SJSA1 (cell line): ENCODE measurements around the gene UBE2I. TPM values are rescaled to one million over a fixed set of nuclear protein-coding genes. Genes with fewer than 3 reads are reported as not detected.
"Not testable (repeated sequence)": the region's sequence is repeated elsewhere in the genome, so short reads cannot be mapped to it uniquely, and the experiment has no call there.

Experiments used
- DNase-seq, 2 experiments: peaks; one replicate each; pipeline ENCODE4 v3.0.0-alpha.2; 2015 to 2020; ENCODE audit warnings: low spot score in 2 of 2, low read depth in 1 of 2
- H3K27ac ChIP-seq: fragments of 250-450 bp; sonication (Bioruptor Pico); 2 replicates; pipeline ENCODE4 v1.5.1; 2020; ENCODE audit warnings: mild to moderate bottlenecking, moderate library complexity
- H3K27me3 ChIP-seq: fragments of 250-450 bp; sonication (Bioruptor Pico); replicated peaks from 2 replicates; pipeline ENCODE4 v1.5.1; 2020; ENCODE audit warnings: mild to moderate bottlenecking, moderate library complexity
- H3K36me3 ChIP-seq: fragments of 250-450 bp; sonication (Bioruptor Pico); 2 replicates; pipeline ENCODE4 v1.5.1; 2020; ENCODE audit warnings: mild to moderate bottlenecking
- H3K4me1 ChIP-seq: fragments of 250-450 bp; sonication (Bioruptor Pico); replicated peaks from 2 replicates; pipeline ENCODE4 v1.6.1; 2021; ENCODE audit warnings: mild to moderate bottlenecking
- H3K4me3 ChIP-seq: fragments of 250-450 bp; sonication (Bioruptor Pico); 2 replicates; pipeline ENCODE4 v1.5.1; 2020; ENCODE audit warnings: mild to moderate bottlenecking
- H3K9me3 ChIP-seq: fragments of 250-450 bp; sonication (Bioruptor Pico); replicated peaks from 2 replicates; pipeline ENCODE4 v1.5.1; 2020; ENCODE audit warnings: mild to moderate bottlenecking
- total RNA-seq: library from RNA; depleted of rRNA; stranded (reverse); fragments of >200 nt; shearing (Covaris generic); gene quantifications from 2 replicates; pipeline ENCODE4 v1.2.3, GENCODE V29; 2014

UBE2I gene
- total RNA-seq, 1 experiment from 2014 or later = 77.4 TPM

DNA sequence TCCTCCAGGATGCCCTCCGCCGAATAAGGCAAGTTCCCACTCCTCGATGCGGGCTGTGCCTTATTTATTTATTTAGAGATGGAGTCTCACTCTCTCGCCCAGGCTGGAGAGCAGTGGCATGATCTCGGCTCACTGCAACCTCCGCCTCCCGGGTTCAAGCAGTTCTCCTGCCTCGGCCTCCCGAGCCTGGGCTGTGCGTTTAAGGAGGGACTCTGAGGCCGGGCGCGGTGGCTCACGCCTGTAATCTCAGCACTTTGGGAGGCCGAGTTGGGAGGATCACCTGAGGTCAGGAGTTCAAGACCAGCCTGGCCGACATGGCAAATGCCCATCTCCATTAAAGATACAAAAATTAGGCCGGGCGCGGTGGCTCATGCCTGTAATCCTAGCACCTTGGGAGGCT, 18.7 kb downstream of the UBE2I start:
- DNase-seq, H3K27ac ChIP-seq, H3K4me3 ChIP-seq, H3K9me3 ChIP-seq: not testable (repeated sequence)
- Histone ChIP-seq H3K36me3 (peaks cover 30% of the 10 kb centered on the region), H3K27me3 (peaks cover 20% of the 10 kb centered on the region), H3K4me1 (peaks cover 12% of the 10 kb centered on the region)

DNA sequence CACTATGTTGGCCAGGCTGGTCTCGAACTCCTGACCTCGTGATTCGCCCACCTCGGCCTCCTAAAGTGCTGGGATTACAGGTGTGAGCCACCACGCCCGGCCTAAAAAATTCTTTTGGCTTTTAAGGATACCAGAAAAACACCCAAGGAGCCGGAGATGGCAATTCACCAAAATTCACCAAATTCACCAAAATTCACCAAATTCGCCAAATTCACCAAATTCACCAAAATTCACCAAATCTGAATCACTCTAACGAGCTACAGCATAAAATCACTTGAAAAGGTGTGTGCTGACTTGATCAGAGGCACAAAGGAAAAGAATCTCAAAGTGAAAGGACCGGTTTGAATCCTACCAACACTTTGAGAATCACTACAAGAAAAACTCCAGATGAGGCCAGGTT, 19.5 kb downstream of the UBE2I start:
- DNase-seq, H3K9me3 ChIP-seq, H3K27ac ChIP-seq, H3K4me3 ChIP-seq: not testable (repeated sequence)
- Histone ChIP-seq H3K4me1 (peaks cover 19% of the 10 kb centered on the region), H3K36me3 (peaks cover 22% of the 10 kb centered on the region), H3K27me3 (peaks cover 28% of the 10 kb centered on the region)

DNA sequence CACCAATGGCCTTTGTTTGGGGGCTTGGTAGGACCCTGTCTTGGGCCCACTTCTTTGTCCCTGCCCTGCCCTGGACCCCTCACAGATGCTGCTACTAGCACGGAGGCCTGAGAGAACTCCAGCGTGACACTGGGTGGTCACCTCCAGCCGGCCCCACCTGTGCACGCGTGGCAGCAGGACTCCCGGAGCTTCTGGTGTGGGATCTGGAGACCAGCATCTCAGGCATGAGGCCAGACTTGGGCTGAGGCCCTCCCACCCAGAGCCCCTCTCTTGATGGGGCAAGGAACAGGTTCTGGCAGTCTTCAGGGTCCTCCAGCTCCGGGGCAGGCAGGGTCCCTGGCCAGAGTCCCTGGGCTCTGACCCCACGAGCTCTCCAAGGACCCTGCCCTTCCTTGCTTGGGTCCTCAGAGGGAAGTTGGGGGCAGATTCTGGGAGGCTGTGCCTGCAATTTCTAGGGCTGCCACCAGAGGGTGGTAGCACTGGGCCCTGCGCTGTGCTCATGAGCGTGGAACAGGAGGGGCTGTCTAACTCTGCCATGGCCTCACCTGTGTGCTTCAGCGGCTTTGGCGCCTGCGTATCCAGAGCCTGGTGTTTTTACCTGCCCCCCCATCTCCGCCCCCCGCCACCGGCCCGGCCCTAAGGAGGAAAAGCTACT, 21.0 kb downstream of the UBE2I start:
- H3K27ac ChIP-seq = no peak overlapping the region
- H3K27me3 ChIP-seq = peaks cover 42% of the 10 kb centered on the region
- H3K4me3 ChIP-seq = no peak overlapping the region
- peaks cover 8% of the 10 kb centered on the region for H3K9me3 ChIP-seq
- H3K36me3 ChIP-seq = peaks cover 8% of the 10 kb centered on the region
- no peak for DNase-seq
- H3K4me1 ChIP-seq = peaks cover 19% of the 10 kb centered on the region

DNA sequence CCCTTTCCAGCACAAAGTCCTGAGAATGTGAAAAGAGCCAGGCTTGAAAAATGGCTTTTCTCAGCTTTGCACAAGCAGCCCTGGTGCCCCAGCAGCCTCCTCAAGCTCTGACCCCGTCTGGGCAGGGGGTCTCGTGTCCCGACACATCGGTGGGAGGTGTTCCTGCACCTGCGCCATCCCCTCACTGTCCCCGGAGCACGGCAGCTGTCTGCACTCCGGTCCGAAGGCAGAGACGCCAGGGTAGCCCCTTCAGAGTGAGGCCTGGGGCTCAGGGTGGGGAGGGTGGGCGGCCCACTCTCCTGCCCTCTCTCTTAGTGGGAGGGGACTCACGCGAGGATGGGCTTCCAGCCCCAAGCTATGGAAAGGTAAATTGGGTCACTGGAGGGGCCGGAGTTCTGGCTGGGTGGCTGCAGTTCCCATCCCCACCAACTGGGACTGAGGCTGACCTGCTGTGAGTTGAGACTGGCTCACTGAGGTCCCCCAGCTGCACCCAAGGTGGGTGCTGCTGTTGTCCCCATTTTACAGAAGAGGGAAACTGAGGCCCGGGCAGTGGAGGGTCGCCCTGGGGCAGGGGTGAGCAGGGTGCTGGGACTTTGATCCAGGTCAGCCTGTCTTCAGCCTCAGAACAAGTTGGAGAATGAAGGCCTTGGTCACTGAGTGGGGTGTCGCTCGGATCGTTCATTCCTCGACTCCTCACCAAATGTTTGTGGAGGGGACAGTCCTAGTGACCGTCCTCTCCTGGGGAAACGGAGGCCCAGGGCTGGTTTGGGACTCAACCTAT, 21.7 kb downstream of the UBE2I start:
- Histone ChIP-seq H3K27ac (no peak overlapping the region), H3K27me3 (peaks cover 50% of the 10 kb centered on the region), H3K36me3 (0 out of 2 replicates have a peak, but pooled peaks cover under 1% of the 10 kb centered on the region), H3K4me3 (no peak overlapping the region), H3K4me1 (peaks cover 19% of the 10 kb centered on the region), H3K9me3 (peaks cover 8% of the 10 kb centered on the region)
- no peak for DNase-seq

DNA sequence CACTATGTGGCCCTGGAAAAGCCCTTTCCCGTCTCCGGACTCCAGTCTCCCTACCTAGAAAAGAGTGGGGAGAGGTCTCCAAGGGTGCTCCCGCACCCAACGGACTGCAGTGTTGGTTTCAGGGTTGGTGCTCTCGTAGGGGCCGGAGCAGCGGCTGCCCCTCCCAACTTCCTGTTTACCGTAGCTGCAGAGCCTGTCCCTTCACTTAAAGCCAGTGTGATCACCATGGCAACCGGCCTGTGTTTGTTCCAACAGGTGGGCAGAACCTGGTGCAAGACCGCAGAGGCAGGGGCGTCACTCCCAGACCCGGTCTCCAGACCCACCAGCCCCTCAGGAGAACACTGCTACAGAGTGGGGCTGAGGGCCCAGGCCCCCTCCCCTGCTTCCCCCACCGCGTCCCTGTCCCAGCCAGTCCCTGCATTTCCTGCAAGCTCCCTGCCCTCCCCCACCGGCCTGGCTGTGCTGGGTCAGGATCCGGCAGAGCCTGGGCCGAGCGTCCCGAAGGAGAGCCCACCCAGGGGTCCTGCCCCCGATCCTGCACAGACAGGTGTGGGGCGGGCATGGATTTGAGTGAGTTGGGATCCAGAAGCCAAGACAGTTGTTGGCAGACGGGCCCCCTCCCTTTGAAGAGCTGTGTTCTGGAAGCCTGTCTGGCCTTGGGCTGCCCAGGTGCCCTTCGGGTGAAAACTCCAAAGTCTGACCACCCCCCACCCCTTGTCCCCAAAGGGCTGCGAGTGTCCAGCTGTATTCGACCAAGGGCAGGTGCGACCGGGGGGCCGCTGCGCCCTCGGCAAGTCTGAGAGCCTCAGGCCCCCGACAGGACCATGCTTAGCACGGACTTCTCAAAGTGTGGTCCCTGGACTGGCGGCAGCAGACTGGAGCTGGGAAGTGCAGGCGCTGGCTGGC, 22.5 kb downstream of the UBE2I start:
- H3K27me3 ChIP-seq = peaks cover 58% of the 10 kb centered on the region
- H3K27ac ChIP-seq = no peak overlapping the region
- H3K36me3 ChIP-seq = no peaks in the 10 kb centered on the region
- peaks cover 8% of the 10 kb centered on the region for H3K9me3 ChIP-seq
- no peak for DNase-seq
- H3K4me1 ChIP-seq = peaks cover 19% of the 10 kb centered on the region
- no peak overlapping the region for H3K4me3 ChIP-seq

DNA sequence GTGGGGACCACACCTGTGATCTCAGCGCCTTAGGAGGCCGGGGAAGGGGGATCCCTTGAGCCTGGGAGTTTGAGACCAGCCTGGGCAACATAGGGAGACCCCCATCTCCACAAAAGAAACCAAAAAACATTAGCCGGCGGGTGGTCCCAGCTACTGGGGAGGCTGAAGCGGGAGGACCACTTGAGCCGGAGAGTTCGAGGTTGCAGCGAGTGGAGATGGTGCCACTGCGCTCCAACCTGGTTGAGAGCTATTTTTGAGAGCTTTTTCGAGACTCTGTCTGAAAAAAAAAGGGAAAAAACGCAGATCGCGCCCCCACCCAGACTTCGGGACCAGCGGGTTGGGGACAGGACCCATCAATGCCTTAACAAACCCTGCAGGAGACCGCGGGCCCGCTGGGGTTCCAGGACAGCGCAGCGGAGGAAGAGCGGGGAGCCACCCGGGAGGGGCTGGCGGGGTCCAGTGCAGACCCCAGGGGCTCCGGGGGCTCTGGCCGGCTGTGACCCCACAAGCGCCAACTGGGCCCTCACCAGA, 23.2 kb downstream of the UBE2I start:
- no peak overlapping the region for H3K27ac ChIP-seq
- peaks cover 65% of the 10 kb centered on the region for H3K27me3 ChIP-seq
- H3K9me3 ChIP-seq = peaks cover 8% of the 10 kb centered on the region
- H3K4me3 ChIP-seq = no peak overlapping the region
- H3K4me1 ChIP-seq = peaks cover 19% of the 10 kb centered on the region
- no peak for DNase-seq
- no peaks in the 10 kb centered on the region for H3K36me3 ChIP-seq

DNA sequence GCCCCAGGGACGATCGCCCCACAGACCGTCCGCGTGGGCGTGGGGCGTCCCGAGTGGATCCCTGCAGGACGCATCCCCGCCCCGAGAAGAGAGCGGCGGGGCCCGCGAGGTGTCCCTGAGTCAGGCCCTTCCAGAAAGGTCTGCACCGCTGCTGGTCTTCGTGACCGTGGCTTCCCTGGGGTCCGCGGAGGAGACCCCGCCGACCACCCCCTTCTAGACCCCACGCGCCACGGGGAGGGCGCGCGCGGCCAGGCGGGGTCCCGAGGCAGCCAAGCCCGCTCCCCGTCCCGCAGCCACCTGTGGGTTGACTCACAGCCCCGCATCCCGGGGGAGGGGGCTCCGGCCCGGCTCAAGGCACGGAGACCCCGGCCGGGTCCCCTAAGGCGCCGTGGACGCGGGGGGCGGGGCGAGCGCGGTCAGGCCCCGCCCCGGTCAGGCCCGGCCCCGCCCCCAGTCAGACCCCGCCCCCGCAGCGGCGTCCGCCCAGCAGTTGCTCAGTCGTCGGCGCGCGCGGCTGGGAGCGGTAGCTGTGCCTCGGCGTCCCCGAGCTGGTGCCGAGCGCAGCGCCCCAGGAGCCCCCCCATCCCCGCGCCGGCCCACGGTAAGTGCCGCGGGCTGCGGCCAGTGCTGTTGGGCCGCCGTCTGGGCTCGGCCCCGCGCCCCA, 23.8 kb downstream of the UBE2I start, which contains the start of gene BAIAP3:
BAIAP3 (plus strand) TSS at position 497 of the 664 bp plus-strand sequence. CDS start 4,905 bp downstream, outside the sequence.
- no peak within 1 kb of the TSS for H3K4me3 ChIP-seq
- peaks cover 69% of the 10 kb centered on the region for H3K27me3 ChIP-seq

DNA sequence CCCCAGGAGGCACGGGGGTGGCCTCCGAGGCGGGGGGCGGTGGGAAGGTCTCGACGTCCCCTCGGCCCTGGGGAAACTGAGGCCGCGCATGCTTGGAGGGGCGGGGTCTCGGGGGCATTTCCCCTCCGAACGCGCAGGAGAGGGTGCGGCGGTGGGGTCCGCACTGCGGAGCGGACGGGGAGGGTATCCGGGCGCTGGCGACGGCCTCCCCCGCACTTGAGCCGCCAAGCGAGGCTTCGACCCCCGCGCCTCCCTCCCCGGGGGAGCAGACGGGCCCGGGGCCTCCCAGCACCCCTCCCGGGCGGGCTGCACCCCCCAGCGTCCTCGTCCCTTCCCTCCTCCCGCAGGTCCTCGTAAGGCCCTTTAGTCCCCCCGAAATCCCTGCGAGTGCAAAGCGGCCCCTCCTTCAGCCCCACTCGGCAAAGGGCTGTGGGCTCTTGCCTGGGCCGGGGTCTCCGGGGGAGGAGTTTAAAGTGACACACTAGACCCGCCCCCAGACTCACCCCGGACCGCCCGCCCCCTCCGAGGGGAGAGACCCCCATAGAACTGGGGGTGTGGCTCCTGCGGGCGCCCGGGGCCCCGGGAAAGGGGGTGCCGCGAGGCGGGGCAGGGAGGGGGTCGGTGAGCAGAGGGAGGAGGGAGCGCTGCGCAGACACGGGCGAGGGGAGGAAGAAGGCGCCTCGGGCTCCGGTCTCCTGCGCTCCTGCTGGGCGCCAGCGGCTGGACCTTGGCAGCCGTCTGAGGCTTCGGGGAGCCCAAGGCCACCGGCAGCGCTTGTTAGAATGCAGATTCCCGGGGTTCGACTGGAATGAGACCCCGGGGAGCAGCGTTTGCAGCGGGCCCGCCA, 24.6 kb downstream of the UBE2I start:
- H3K27me3 ChIP-seq = peaks cover 76% of the 10 kb centered on the region
- H3K4me3 ChIP-seq = no peak overlapping the region
- H3K9me3 ChIP-seq = peaks cover 8% of the 10 kb centered on the region
- no peak overlapping the region for H3K27ac ChIP-seq
- H3K4me1 ChIP-seq = peaks cover 19% of the 10 kb centered on the region
- H3K36me3 ChIP-seq = no peaks in the 10 kb centered on the region
- DNase-seq = no peak

More for the DNA sequence above, 23.8 kb downstream of the UBE2I start, which contains the start of gene BAIAP3:
- DNase-seq = no peak
- Histone ChIP-seq H3K4me1 (peaks cover 19% of the 10 kb centered on the region), H3K9me3 (peaks cover 8% of the 10 kb centered on the region), H3K36me3 (no peaks in the 10 kb centered on the region), H3K27ac (no peak within 1 kb of the TSS)

DNA sequence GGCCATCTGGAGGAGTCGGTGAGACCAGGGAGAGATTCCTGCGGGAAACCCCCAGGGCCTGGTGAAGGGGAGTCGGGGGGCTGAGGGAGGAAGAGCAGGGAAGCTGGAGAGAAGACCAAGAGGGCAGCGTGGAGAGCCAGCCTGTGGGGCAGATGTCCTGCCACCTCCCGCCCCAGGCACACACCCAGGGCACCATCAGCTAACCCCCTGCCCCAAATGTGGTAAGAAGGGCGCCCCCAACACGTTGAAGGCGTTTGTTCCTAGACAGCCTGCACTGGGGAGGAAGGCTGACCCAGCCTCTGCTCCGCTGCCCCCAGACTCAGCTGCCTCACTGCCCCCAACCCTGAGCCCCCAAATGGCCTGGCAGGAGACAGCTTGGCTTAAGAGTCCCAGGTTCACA, 25.3 kb downstream of the UBE2I start:
- Histone ChIP-seq H3K27me3 (peaks cover 78% of the 10 kb centered on the region), H3K36me3 (no peaks in the 10 kb centered on the region), H3K4me1 (peaks cover 19% of the 10 kb centered on the region), H3K9me3 (peaks cover 8% of the 10 kb centered on the region), H3K27ac (no peak overlapping the region), H3K4me3 (no peak overlapping the region)
- no peak for DNase-seq

DNA sequence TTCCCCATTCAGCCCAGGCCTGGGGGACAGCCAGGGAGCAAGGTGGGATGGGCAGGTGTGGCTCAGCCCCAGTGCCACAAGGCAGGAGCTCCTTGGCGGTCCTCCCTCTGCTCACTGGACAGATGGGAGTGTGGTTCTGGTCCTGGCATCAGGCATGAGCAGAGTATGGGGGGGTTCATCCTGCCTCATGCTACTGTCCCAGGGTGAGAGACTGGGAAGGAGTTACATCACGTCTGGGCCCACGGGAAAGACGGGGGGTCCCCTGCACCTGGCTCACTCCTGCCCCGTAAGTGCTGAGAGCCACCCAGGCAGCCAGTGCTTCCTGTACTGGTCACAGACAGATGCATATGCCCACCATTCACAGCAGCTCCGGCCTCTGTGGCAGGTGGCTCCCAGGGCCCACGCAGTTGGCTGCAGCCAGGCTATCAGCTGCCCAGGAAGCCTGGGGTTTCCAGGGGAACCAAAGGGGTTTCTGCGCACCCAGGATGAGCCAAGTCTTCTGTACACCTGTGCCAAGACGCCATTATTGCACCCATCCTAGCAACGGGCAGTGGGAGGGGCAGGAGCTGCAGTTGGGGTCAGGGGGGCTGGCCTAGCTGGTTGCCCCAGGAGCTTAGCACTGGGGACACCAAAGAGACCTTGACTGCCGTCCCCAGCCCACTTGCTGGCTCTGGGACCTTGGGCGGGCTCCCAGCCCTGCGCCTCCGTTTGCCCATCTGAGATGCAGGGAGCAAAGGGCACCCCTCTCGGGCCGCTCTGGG, 26.0 kb downstream of the UBE2I start:
- H3K4me1 ChIP-seq = peaks cover 19% of the 10 kb centered on the region
- peaks cover 4% of the 10 kb centered on the region for H3K9me3 ChIP-seq
- H3K27me3 ChIP-seq = peaks cover 78% of the 10 kb centered on the region
- no peak overlapping the region for H3K27ac ChIP-seq
- H3K36me3 ChIP-seq = no peaks in the 10 kb centered on the region
- H3K4me3 ChIP-seq = no peak overlapping the region
- no peak for DNase-seq

DNA sequence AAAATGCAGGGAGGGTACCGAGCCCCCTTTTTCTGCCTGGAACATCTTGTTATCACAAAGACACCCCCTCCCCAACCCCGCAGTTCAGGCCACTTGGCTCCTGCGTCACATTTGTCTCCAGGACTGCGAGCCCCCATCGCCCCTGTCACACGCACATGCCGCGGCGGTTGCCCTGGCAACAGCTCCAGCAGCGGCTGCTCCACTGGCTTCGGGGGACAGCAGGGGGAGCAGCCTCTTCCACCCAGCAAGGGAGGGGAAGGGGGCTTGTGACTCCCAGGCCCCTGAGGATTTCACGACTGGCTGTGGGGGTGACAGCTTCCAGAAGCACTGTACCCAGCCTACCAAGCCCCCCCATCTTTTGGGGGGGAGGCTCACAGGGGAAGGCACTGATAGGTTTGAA, 26.6 kb downstream of the UBE2I start:
- peaks cover 3% of the 10 kb centered on the region; the same call in 1 of the 2 replicates for H3K9me3 ChIP-seq
- peaks cover 81% of the 10 kb centered on the region for H3K27me3 ChIP-seq
- DNase-seq = no peak
- peaks cover 19% of the 10 kb centered on the region for H3K4me1 ChIP-seq
- no peak overlapping the region for H3K4me3 ChIP-seq
- no peak overlapping the region for H3K27ac ChIP-seq
- H3K36me3 ChIP-seq = no peaks in the 10 kb centered on the region

DNA sequence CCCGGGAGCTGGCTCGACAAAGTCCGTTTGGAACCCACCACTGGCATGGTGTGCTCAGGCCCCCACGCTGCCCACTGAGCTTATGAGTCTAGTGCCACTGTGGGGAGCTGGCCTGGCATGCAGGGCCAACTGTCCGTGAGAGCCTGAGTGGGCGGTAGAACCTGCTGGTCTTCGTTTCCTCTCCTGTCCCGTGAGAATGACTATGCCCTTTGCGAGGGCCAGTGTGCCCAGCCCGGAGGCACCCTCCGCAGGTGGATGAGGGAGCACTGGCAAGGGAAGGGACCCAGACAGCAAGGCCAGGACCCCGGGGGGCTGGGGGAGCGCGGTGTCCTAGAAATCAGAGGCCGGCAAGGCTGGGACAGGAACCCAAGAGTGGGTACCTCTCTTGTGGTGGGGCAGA, 27.2 kb downstream of the UBE2I start:
- H3K4me3 ChIP-seq = no peak overlapping the region
- no peak overlapping the region for H3K27ac ChIP-seq
- H3K27me3 ChIP-seq = peaks cover 82% of the 10 kb centered on the region
- DNase-seq = no peak
- peaks cover 16% of the 10 kb centered on the region for H3K4me1 ChIP-seq
- H3K9me3 ChIP-seq = peaks cover 3% of the 10 kb centered on the region; the same call in 1 of the 2 replicates
- H3K36me3 ChIP-seq = no peaks in the 10 kb centered on the region
